ENCODE measurements around the gene PDE11A. TPM values are rescaled to one million over a fixed set of nuclear protein-coding genes. Genes with fewer than 3 reads are reported as not detected.

PDE11A gene
- polyA plus RNA-seq, 2 of the 4 experiments (the other 2 are of a cell fraction) = 3.6 to 5.6 TPM

GRCh38 chr2:177869209-177869608 is 203.4 kb downstream of the PDE11A start (continued):
- TF ChIP-seq PHF8 (IDR thresholded peaks at IDR 0.05; ENCODE audit: borderline replicate concordance, low read depth) (no peak), MAFK (IDR thresholded peaks at IDR 0.05; ENCODE audit: partially characterized antibody) (no peak), POLR2A (IDR thresholded peaks at IDR 0.05; ENCODE audit: low read length) (no peak), HOXA7 (CRISPR knock-in tag; IDR thresholded peaks at IDR 0.05) (no peak), MAZ (IDR thresholded peaks at IDR 0.05; ENCODE audit: borderline replicate concordance, low read depth, low read length) (no peak), CEBPB (IDR thresholded peaks at IDR 0.05) (no peak)

- TF ChIP-seq PBX3 (IDR thresholded peaks at IDR 0.05) (no peak), RNF2 (IDR thresholded peaks at IDR 0.05; ENCODE audit: borderline replicate concordance, low read depth) (no peak), JUNB (IDR thresholded peaks at IDR 0.05) (no peak), ZFP36 (IDR thresholded peaks at IDR 0.05; ENCODE audit: borderline replicate concordance, partially characterized antibody) (no peak), USF2 (IDR thresholded peaks at IDR 0.05) (no peak), MAZ (IDR thresholded peaks at IDR 0.05; ENCODE audit: borderline replicate concordance, low read depth, low read length) (no peak), ELK1 (IDR thresholded peaks at IDR 0.05; ENCODE audit: low read depth, low read length) (no peak), CEBPB (IDR thresholded peaks at IDR 0.05) (no peak), NFE2L2 (conservative IDR thresholded peaks at IDR 0.05; ENCODE audit: low read length) (no peak), HDAC2 (IDR thresholded peaks at IDR 0.05) (no peak), KDM5A (IDR thresholded peaks at IDR 0.05) (no peak), RAD21 (conservative IDR thresholded peaks at IDR 0.05 in 1 of 2, IDR thresholded peaks at IDR 0.05 in 1 of 2) (no peak), HOXA7 (CRISPR knock-in tag; IDR thresholded peaks at IDR 0.05) (no peak), HEYL (CRISPR knock-in tag; IDR thresholded peaks at IDR 0.05) (no peak), PHF8 (IDR thresholded peaks at IDR 0.05; ENCODE audit: borderline replicate concordance, low read depth) (no peak)
- ChIA-PET POLR2A (no interaction called here), CTCF (interaction anchor here (1.2 kb wide), 1 partner anchor 13 kb away, joined by 3 read pairs; no protein-coding TSS in a partner anchor)
- H3K4me3 ChIP-seq = no peak overlapping the region
- no peak overlapping the region for H3K4me2 ChIP-seq
- ATAC-seq (no peak), DNase-seq (ENCODE audit: low read depth in 1 of 2, low spot score in 1 of 2) (no peak), FAIRE-seq (no peak)
- H3K4me1 ChIP-seq = no peaks in the 10 kb centered on the region
- no peak overlapping the region for H3K27ac ChIP-seq
- no peaks in the 10 kb centered on the region for H3K9me3 ChIP-seq
Observed at GRCh38 chr2:177868806-177869205, 203.8 kb downstream of the PDE11A start.

DNA sequence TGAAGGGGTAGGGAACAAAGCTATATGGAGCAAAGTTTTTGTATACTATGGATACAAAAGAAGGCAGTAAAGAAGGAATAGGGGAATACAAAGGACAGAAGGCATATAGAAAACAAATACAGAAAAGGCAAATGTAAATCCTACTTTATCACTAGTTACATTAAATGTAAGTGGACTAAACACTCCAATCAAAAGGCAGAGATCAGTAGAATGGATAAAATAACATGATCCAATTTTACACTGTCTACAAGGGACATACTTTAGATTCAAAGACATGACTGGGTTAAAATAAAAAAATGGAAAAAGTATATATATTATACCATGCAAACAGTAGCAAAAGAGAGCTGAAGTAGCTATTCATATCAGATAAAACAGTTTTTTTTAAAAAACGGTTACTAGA is 215.0 kb downstream of the PDE11A start:
- Histone ChIP-seq H3K9me3 (no peaks in the 10 kb centered on the region), H3K4me3 (no peak overlapping the region), H3K4me2 (no peak overlapping the region), H3K27ac (no peak overlapping the region), H3K4me1 (no peaks in the 10 kb centered on the region)
- no peak for TF ChIP-seq NPAS2 (CRISPR knock-in tag; IDR thresholded peaks at IDR 0.05; ENCODE audit: borderline replicate concordance)
- no peak for TF ChIP-seq TFCP2L1 (CRISPR knock-in tag; IDR thresholded peaks at IDR 0.05)
- POLR2A ChIA-PET = no interaction called here
- DNase-seq (ENCODE audit: low read depth in 1 of 2, low spot score in 1 of 2) (no peak), ATAC-seq (no peak), FAIRE-seq (no peak)
- CTCF ChIA-PET = no interaction called here
- 12% methylated on average over 1 of the region's 1 CpG for WGBS (ENCODE audit: missing lambda C conversion rate)

DNA sequence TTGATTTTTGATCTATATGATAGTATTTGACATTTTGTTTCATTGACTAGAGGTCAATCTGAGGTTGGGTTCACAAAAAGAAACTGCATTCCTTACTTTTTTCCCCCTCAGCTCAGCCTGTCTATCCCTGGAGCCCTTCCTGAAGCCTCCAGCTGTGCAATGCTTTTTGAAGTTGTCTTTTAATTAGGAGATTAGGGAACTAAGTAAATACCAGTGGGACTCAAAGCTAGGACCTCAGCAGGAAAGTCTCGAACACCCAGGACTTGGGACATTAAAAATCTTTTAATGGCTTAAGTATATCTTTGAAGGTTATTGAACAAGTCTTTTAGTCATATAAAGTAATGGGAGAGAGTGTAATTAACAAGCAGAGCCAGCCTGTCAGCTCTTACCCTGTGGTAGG is 220.2 kb downstream of the PDE11A start:
- FAIRE-seq (no peak), ATAC-seq (no peak), DNase-seq (ENCODE audit: low read depth in 1 of 2, low spot score in 1 of 2) (no peak)
- POLR2A ChIA-PET = no interaction called here
- Histone ChIP-seq H3K4me3 (no peak overlapping the region), H3K27ac (no peak overlapping the region), H3K9me3 (no peaks in the 10 kb centered on the region), H3K4me2 (no peak overlapping the region), H3K4me1 (no peaks in the 10 kb centered on the region)
- 17% methylated on average over 1 of the region's 1 CpG for WGBS (ENCODE audit: missing lambda C conversion rate)
- TF ChIP-seq MYC (IDR thresholded peaks at IDR 0.05; ENCODE audit: borderline replicate concordance, low read length) = no peak
- no peak for TF ChIP-seq CBX8 (IDR thresholded peaks at IDR 0.05)
- TF ChIP-seq CHD4 (IDR thresholded peaks at IDR 0.05; ENCODE audit: borderline replicate concordance) = no peak
- no peak for TF ChIP-seq EHMT2 (IDR thresholded peaks at IDR 0.05; ENCODE audit: low read depth)
- no peak for TF ChIP-seq KDM1A (IDR thresholded peaks at IDR 0.05; ENCODE audit: low read depth)
- TF ChIP-seq NFE2L2 (conservative IDR thresholded peaks at IDR 0.05; ENCODE audit: low read length) = no peak
- TF ChIP-seq GATA3 (IDR thresholded peaks at IDR 0.05; ENCODE audit: borderline replicate concordance) = no peak
- no peak for TF ChIP-seq E2F6 (IDR thresholded peaks at IDR 0.05; ENCODE audit: borderline replicate concordance, low read depth)
- no peak for TF ChIP-seq NR3C1 (IDR thresholded peaks at IDR 0.05)
- TF ChIP-seq MAFK (IDR thresholded peaks at IDR 0.05; ENCODE audit: partially characterized antibody) = no peak
- TF ChIP-seq KDM5A (IDR thresholded peaks at IDR 0.05) = no peak
- no peak for TF ChIP-seq FOXS1 (CRISPR knock-in tag; IDR thresholded peaks at IDR 0.05)
- TF ChIP-seq EP300 (IDR thresholded peaks at IDR 0.05) = no peak
- TF ChIP-seq, protein P1, sequence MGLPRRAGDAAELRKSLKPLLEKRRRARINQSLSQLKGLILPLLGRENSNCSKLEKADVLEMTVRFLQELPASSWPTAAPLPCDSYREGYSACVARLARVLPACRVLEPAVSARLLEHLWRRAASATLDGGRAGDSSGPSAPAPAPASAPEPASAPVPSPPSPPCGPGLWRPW (IDR thresholded peaks at IDR 0.05) = no peak
- no peak for TF ChIP-seq CEBPB (IDR thresholded peaks at IDR 0.05)
- CTCF ChIA-PET = interaction anchor here (1.1 kb wide), 1 partner anchor 18 kb away, joined by 4 read pairs; no protein-coding TSS in a partner anchor

Measured in A549 (cell line).